ENCODE data around the gene KRTAP13-2.

DNA sequence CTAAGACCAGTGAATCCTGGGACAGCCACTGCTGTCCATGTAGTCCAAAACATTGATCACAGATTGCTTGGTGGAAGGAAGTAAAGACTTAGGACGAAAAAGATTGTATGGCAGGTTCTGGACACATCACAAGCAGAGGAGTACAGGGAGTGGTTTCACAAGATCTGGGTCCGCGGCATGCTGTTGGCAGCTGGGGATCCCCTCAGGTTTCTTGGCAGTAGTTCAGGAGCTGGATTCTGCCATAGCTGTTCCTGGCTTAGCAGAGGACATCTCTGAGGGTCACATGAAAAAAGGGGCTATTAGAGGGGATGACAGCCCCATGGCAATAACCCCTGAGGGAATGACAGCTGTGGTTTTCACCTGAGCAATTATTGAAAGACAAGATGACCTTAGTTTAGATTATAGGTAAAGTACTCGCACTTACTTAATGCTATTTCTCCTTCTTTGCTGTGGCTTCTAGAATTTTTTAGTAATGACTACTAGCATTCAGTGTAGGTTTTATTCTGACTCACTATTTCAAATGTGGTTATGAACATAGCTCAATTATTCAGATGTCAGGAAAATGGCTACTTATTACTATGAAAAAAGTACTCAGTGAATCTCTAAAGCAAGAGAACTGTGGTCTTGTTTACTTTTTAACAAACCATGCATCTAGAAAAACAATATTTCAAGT is 42.7 kb downstream of the KRTAP13-2 start:
- TF ChIP-seq, protein P1, sequence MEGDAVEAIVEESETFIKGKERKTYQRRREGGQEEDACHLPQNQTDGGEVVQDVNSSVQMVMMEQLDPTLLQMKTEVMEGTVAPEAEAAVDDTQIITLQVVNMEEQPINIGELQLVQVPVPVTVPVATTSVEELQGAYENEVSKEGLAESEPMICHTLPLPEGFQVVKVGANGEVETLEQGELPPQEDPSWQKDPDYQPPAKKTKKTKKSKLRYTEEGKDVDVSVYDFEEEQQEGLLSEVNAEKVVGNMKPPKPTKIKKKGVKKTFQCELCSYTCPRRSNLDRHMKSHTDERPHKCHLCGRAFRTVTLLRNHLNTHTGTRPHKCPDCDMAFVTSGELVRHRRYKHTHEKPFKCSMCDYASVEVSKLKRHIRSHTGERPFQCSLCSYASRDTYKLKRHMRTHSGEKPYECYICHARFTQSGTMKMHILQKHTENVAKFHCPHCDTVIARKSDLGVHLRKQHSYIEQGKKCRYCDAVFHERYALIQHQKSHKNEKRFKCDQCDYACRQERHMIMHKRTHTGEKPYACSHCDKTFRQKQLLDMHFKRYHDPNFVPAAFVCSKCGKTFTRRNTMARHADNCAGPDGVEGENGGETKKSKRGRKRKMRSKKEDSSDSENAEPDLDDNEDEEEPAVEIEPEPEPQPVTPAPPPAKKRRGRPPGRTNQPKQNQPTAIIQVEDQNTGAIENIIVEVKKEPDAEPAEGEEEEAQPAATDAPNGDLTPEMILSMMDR (IDR thresholded peaks at IDR 0.05), result no peak
- no peak for TF ChIP-seq POLR2A (IDR thresholded peaks at IDR 0.05)

Data from adrenal gland (tissue), 5 donors.